ENCODE measurements around the gene BEST4.

The BEST4 gene

DNA sequence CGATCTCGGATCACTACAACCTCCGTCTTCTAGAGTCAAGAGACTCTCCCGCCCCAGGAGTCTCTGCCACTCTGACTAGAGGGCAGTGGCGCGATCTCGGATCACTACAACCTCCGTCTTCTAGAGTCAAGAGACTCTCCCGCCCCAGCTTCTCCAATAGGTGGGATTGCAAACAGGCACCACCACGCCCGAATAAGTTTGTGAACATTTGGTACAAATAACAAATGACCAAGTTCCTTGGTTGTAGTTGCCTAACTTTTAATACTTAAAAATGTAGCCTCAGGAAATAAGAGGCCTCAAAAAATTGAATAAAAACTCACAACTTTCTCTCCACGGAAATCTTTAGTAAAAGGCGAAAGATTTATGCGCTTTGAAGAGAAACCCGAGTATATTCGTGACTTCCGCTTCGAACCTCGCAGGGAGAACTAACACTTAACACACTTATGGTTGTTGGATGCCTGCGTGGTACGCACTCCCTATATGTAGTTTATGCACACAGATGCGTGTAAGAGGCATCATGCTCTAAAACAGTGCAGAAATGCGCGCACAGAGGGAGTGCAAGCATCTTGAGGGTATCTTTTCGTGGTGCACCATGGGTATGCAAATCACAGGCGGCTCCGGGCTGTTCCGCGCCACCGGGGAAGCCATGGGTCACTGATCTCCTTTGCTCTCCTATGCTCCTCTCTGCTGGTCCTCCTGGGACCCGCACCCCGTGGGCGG is 31.8 kb upstream of the BEST4 start:
- in situ Hi-C loops (cut with MboI; ENCODE audit: low sequenced_read_pairs) = loop anchor here (25.0 kb wide), 1 partner anchor 193 kb away; the partner anchor contains the start of genes HECTD3 and UROD

DNA sequence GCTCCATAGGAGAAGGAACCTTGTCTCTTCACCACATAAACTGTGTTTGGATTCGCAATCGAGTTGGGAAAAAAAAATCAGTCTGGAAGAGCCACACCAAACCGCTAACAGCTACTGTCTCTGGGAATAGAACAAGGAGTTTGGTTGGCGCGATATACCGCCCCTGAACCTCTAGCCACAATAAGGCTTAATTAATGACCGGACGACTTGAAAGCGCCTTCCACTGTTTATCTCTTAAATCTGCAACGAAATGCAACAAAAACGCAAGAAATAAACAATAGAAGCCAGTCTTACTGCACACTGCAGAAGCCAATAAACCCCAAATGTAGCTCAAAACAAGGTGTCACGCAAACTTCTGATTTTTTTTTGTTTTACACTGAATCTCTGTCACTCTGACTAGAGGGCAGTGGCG is 31.2 kb upstream of the BEST4 start:
- in situ Hi-C loops (cut with MboI; ENCODE audit: low sequenced_read_pairs) = loop anchor here (25.0 kb wide), 1 partner anchor 193 kb away; the partner anchor contains the start of genes HECTD3 and UROD

DNA sequence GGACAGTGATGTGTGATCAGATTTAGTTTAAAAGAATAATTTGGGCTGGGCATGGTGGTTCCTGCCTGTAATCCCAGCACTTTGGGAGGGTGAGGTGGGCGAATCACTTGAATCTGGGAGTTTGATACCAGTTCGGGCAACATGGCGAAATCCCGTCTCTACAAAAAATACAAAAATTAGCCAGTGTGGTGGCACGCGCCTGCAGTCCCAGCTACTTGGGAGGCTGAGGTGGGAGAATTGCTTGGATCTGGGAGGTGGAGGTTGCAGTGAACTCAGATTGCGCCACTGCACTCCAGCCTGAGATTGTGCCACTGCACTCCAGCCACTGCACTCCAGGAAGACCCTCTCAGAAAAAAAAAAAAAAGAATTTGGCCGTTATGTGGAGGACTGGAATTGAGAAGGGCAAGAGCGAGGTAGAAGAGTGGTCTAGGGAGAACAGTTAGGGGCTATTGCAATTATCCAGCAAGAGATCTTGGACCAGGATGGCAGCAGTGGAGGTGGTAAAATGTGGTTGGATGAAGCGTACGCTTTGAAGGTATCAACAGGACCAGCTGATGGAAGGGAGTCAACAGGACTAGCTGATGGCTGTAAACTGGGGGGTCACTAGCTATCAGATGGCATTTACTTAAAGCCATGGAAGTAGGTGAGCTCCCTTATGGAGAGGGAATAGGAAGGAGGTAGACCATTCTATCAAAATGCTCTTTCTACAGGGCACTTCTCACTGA is 30.0 kb upstream of the BEST4 start:
- in situ Hi-C loops (cut with MboI; ENCODE audit: low sequenced_read_pairs) = loop anchor here (25.0 kb wide), 1 partner anchor 194 kb away; the partner anchor contains the start of genes HECTD3 and UROD

DNA sequence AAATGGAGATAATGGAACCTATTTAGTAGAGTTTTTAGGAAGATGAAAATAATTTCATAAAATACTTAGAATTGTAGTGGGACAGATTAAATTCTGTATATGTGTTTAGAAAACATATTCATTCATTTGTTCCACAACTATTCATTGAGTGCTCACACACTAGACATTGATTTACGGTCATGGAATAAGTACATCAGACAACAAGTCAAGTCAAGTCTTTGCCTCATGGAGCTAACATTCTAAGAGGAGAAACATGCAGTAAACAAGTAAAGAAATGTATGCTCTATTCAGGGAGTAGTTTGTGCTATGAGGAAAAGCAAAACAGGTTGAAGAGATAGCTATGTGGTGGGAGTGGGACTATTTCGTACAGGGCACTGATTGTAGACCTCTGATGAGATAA is 29.3 kb upstream of the BEST4 start:
- in situ Hi-C loops (cut with MboI; ENCODE audit: low sequenced_read_pairs) = loop anchor here (25.0 kb wide), 1 partner anchor 195 kb away; the partner anchor contains the start of genes HECTD3 and UROD

DNA sequence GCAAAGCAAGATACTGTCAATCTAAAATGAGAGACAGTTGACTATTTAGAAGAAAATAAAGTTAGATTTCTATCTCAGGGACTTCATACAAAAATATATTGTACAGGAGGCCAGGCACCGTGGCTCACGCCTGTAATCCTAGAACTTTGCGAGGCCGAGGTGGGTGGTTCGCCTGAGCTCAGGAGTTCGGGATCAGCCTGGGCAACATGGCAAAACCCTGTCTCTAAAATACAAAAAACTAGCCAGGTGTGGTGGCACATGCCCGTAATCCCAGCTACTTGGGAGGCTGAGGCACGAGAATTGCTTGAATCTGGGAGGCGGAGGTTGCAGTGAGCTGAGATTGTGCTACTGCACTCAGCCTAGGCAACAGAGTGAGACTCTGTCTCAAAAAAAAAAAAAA is 28.0 kb upstream of the BEST4 start:
- in situ Hi-C loops (cut with MboI; ENCODE audit: low sequenced_read_pairs) = loop anchor here (25.0 kb wide), 1 partner anchor 196 kb away; the partner anchor contains the start of genes HECTD3 and UROD

DNA sequence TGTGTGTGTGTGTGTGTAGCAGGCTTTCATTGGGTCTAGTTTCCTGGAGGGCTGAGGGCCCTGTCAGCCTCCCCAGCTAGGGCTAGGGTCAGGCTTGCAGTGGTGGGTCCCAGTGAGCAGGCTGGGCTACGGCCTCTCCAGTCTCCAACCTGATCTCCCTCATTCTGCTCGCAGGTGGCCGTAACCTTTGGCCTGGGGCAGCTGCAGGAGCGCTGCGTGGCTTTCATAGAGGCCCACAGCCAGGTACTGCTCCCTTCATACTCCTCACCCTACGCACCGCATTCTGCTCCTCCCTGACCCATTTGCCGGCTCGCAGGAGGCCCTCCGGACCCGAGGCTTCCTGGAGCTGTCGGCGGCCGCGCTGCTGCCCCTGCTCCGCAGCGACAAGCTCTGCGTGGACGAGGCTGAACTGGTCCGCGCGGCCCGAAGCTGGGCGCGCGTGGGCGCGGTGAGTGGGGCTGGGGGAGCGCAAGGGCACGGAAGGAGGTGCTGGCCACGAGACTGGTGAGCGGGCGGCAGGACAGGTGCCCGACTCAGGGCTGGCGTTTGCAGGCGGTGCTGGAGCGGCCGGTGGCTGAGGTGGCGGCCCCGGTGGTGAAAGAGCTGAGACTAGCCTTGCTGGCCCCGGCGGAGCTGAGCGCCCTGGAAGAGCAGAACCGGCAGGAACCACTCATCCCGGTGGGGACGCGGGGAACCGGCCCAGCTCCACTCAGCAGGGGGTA is 25.0 kb upstream of the BEST4 start:
- in situ Hi-C loops (cut with MboI; ENCODE audit: low sequenced_read_pairs) = loop anchor here (25.0 kb wide), 1 partner anchor 199 kb away; the partner anchor contains the start of genes HECTD3 and UROD

DNA sequence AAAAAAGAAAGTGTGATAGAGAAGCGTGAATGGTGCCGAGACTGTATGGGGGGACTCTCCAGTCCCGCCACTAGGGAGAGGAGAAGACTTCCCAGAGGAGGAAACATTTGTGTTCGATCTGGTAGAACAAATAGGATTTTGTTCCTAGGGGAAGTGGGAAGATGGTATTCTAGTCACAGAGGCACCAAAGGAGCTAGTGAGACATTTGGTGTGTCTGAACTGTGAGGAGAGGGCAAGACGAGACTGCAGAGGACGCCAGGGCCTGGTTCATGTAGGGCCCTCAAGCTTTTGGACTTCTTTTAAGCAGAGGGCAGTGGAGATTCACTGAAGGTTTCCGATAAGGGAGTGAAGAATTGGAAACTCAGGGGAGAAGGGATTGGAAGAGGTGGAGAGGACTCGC is 23.3 kb upstream of the BEST4 start:
- in situ Hi-C loops (cut with MboI; ENCODE audit: low sequenced_read_pairs) = loop anchor here (25.0 kb wide), 1 partner anchor 201 kb away; the partner anchor contains the start of genes HECTD3 and UROD

DNA sequence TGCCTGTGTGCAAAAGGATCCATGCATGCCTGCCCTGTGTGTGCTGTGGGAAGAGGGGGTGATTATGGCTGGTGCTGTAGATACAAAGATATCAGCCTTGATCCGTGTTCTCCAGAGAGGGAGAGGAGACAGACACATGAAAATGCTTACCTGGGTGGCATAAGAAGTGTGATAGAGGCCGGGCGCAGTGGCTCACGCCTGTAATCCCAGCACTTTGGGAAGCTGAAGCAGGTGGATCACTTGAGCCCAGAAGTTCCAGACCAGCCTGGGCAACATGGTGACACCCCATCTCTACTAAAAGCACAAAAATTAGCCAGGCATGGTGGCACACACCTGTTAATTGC is 22.8 kb upstream of the BEST4 start:
- in situ Hi-C loops (cut with MboI; ENCODE audit: low sequenced_read_pairs) = loop anchor here (25.0 kb wide), 1 partner anchor 202 kb away; the partner anchor contains the start of genes HECTD3 and UROD

DNA sequence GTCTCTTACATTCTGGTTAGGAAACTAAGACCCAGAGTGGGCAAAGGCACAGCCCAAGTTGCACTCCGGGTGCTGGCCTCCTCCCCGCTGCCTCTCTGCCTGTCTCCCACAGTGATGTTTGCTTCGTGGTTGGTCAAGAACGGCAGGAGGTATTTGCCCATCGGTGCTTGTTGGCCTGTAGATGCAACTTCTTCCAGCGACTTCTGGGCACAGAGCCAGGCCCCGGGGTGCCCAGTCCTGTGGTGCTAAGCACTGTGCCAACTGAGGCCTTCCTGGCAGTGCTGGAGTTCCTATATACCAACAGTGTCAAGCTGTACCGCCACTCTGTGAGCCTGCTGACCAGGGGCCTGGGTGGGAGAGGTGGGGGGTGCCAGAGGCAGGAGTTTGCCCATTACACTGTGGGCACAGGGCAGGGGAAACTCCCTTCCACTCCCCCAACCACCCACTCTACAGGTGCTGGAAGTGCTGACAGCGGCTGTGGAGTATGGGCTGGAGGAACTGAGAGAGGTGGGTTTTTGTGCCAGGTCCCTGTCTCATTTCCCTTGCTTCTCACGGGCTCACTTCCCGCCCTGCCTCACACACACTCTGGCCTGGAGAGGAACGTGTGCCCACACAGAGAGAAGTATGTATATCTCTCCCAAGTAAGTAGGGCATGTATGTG is 22.3 kb upstream of the BEST4 start:
- in situ Hi-C loops (cut with MboI; ENCODE audit: low sequenced_read_pairs) = loop anchor here (25.0 kb wide), 1 partner anchor 202 kb away; the partner anchor contains the start of genes HECTD3 and UROD

DNA sequence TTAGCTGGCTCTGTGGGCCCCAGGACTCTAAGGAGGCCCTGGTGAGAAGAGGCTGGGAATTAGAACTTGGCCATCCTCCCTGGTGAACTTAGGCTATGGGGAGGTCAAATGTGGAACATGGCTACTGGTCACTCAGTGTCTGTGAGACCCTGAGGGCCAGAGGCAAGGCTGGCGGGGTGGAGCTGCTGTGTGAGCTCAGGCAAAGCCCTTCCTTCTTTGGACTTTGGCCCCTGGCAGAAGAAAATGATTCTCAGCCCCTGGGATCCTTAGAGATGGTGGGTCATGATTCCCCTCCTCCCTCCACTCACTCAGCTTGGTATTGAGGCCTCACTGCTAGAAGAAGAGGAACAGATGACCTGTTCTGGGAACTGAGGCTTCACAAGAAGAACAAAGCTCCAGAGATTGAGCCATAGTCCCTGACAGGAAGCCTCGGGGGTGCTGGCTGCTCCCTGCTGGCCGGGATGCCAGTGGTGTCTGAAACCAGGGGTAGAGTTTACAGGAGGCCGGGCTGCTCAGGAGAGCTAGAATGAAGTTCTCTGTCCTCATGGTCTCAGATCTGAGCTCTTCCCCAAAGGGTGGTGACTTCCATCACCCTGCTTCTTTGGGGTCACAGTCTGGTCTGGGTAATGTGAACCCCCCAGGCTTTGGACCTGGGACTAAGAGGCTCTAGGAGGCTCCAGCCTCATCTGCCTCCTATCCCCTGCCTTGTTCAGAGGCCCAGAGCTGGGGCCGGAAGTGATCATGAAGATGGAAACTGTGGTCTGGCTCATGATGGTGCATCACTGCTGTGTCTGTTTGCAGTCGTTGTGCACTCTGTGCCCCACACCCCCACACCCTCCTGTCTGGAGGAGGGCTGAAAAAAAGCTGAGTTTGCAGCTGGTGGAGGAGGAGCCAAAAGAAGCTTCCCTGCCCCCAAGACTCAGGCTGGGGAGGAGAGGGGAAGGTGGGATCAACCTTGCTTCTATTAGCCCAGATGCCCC is 21.3 kb upstream of the BEST4 start:
- in situ Hi-C loops (cut with MboI; ENCODE audit: low sequenced_read_pairs) = loop anchor here (25.0 kb wide), 1 partner anchor 203 kb away; the partner anchor contains the start of genes HECTD3 and UROD

DNA sequence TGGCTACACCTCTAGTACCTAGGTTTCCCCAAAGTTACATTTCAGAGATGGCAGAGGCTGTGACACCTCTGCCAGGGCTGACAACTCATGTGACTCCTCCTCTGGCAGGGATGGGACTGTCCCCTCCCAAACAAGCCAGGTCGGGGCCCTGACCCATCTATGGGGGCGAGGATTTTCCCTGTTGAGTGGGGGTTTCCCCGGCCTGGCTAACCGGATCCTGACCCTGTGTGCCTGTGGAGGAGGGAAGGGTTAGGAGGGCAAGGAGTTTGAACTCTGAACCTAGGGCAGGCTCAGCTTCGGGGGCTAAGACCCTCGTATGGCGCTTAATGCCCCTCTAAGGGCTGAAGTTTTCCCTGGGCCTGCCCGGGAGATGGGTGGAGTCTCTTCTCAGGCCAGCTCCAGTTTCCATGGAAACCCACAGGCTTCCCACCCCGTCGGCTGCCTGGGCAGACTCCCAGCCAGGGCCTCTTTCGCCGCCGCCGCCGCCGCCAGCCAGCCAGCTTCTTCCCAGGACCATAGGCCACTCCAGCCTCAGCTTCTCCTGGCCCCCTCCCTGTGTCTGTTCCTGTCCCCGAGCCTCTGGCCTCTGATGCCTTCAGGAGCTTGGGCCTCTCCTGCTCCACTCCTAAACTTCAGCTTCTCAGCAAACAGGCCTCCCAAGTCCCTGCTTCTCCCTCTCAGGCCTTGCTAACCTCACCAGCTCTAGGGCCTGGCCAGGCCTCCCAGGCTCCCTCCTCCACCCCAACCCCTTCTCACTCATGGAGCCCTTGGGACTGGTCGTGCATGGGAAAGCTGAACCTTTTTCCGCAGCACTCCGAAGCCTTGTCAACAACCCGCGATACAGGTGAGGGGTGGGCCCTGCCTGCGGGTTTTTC is 20.3 kb upstream of the BEST4 start, which contains the start of gene BTBD19:
BTBD19 (plus strand) TSS at position 461 of the 875 bp plus-strand sequence; CDS start at position 759, 298 bp downstream.
- in situ Hi-C loops (cut with MboI; ENCODE audit: low sequenced_read_pairs) = loop anchor here (25.0 kb wide), 1 partner anchor 204 kb away; the partner anchor contains the start of genes HECTD3 and UROD

DNA sequence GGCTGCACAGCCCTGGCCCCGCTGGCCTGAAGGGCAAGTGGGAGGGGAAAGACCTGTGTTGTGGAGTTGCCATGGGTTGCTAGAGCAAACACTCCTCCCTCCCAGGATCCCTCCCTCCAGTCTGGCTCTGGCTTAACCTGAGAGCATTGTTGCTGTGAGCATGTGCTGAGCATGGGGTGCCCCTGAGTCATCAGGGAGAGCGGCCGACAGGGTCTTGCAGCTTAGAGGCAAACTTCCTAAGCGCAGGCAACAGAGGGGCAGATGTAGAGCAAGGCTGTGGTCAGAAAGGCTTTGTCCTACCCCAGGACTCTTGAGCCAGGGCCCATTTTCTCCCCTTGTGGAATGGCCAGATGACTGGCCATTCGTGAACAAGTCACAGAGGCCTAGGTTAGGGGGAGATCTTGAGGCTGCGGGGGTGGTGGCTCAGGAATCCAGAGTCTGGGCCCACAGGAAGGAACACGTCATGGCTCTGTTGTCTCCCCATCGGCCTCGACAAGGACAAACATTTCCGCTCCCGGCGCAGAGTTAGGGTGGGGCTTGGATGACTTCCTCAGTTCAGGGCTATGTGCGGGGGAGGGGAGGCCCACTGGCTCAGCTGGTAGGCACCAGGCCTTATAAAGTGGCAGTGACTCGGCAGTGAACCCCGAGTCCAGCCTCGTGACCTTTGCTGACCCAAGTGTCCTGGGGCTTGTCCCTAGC is 19.5 kb upstream of the BEST4 start:
- in situ Hi-C loops (cut with MboI; ENCODE audit: low sequenced_read_pairs) = loop anchor here (25.0 kb wide), 1 partner anchor 205 kb away; the partner anchor contains the start of genes HECTD3 and UROD

DNA sequence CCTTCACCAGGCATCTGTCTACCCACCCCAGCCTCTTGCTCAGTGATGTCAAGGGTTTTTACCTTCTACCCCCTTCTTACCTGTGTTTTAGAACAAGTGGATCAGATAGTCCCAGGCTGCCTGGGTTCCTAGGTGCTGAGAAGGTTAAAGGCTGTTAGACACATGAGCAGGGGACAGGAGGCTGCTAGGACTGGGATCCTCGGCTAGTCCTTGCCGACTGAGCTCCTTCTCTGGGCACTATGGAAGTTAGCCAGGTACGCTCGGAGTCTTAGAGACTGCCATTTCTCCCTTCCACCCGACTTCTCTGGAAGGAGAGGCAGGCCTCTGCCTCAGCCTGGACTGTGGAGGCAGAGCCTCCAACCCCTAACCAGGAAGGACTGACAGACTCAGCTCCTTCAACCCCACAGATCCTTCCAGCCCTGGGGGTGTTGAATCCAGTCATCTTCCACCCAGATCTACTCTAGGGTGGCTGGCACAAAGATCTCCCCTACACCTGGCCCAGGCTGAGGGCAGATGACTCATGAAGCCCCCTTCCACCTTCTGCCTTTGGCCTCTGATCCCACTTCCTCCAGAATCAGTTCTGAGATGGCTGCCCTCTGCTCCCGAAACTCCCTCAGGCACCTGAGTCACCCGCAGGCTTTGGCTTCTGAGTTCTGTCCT is 18.9 kb upstream of the BEST4 start, which contains the start of gene DYNLT4:
DYNLT4 (minus strand) TSS at position 648 of the 660 bp plus-strand sequence. CDS start 683 bp downstream, outside the sequence.
- in situ Hi-C loops (cut with MboI; ENCODE audit: low sequenced_read_pairs) = loop anchor here (25.0 kb wide), 1 partner anchor 205 kb away; the partner anchor contains the start of genes HECTD3 and UROD

DNA sequence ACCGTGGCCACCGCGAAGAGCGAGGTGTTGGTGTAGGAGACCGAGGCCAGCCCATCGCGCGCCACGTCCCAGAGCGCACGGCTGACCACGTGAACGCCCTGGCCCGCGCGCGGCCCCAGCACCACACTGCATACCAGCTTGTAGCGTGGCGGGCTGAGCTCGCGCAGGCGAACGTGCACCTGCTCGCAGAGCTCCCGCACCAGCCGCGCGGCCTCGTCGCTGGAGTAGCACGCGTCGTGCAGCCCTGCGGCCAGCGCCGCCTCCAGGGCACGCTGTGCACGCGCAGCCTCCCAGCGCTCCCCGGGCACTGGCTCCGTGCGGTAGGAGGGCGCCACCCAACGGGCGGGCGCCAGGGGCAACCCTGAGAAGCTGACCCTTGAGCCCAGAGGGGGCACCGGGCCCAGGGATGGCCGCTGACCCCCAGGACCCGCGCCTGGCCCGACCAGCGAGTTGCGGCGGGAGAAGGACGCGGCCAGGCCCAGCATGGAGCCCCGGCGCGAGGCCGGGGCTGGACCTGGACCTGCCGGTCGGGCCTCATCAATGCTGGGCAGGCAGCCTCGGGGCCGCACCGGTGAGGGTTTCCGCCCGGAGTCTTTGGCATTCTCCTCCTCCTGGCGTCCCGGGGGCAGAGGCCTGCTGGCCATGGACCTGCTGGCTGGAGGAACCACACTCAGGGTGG is 18.2 kb upstream of the BEST4 start:
- in situ Hi-C loops (cut with MboI; ENCODE audit: low sequenced_read_pairs) = loop anchor here (25.0 kb wide), 1 partner anchor 206 kb away; the partner anchor contains the start of genes HECTD3 and UROD

DNA sequence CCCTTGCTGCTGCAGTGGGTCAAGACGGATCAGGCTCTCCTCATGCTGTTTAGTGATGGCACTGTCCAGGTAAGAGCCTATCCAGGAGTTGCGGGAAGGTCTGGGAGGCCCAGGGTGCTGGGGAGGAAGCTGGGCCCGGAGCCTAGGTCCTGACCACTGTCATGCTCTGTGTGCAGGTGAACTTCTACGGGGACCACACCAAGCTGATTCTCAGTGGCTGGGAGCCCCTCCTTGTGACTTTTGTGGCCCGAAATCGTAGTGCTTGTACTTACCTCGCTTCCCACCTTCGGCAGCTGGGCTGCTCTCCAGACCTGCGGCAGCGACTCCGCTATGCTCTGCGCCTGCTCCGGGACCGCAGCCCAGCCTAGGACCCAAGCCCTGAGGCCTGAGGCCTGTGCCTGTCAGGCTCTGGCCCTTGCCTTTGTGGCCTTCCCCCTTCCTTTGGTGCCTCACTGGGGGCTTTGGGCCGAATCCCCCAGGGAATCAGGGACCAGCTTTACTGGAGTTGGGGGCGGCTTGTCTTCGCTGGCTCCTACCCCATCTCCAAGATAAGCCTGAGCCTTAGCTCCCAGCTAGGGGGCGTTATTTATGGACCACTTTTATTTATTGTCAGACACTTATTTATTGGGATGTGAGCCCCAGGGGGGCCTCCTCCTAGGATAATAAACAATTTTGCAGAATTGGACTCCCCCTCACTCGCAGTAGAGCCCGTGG is 17.5 kb upstream of the BEST4 start:
- in situ Hi-C loops (cut with MboI; ENCODE audit: low sequenced_read_pairs) = loop anchor here (25.0 kb wide), 1 partner anchor 207 kb away; the partner anchor contains the start of genes HECTD3 and UROD
